Suprapubic skin (tissue), 4 donors: Measurements from ENCODE around the gene TMEM151A. TPM values are rescaled to one million over a fixed set of nuclear protein-coding genes. Genes with fewer than 3 reads are reported as not detected.
A peak's percentile ranks its signal among the peaks of the same experiment; 100 is the strongest.

ENCODE experiments used
- DNase-seq, 2 donors: peaks; one replicate each; pipeline ENCODE4 v3.0.0-alpha.2; 2019; ENCODE audit warnings: low spot score in 2 of 2
- H3K27ac ChIP-seq: fragments of 200-600 bp; sonication (generic); one replicate; pipeline ENCODE4 v1.5.1; 2019
- H3K27me3 ChIP-seq: fragments of 200-600 bp; sonication (generic); one replicate; pipeline ENCODE4 v1.5.1; 2019
- H3K36me3 ChIP-seq: fragments of 200-600 bp; sonication (generic); one replicate; pipeline ENCODE4 v1.5.1; 2019
- H3K4me1 ChIP-seq: fragments of 200-600 bp; sonication (generic); one replicate; pipeline ENCODE4 v1.5.1; 2019
- H3K4me3 ChIP-seq: fragments of 200-600 bp; sonication (generic); one replicate; pipeline ENCODE4 v1.5.1; 2019; ENCODE audit warnings: mild to moderate bottlenecking
- H3K9me3 ChIP-seq: fragments of 200-600 bp; sonication (generic); one replicate; pipeline ENCODE4 v1.5.1; 2019
- EP300 ChIP-seq: sonication (generic); formaldehyde crosslinking; IDR thresholded peaks from one replicate; pipeline ENCODE4 v1.6.1; 2017; ENCODE audit warnings: antibody characterized with exemption
- POLR2A ChIP-seq, 2 donors: fragments of 450-650 bp; IDR thresholded peaks; one replicate each; pipeline ENCODE4 v1.6.1; 2017; ENCODE audit warnings: antibody characterized with exemption in 2 of 2, mild to moderate bottlenecking in 2 of 2, moderate library complexity in 2 of 2
- POLR2AphosphoS5 ChIP-seq, 3 donors: sonication (generic); formaldehyde crosslinking; IDR thresholded peaks; one replicate each; pipeline ENCODE4 v1.6.1; 2017; ENCODE audit warnings: antibody characterized with exemption in 3 of 3
- WGBS: methylation state at CpG from one replicate; pipeline ENCODE4 v1.1.5; 2018; 5-methylcytosine and 5-hydroxymethylcytosine counted together
- total RNA-seq, 4 donors: library from RNA; depleted of rRNA; stranded (reverse); fragments of >200 nt; gene quantifications; one replicate each; pipeline ENCODE4 v1.1.0, GENCODE V29; 2016
- TF ChIP-seq, protein P1 (sequence below), 2 donors: fragments of 200-600 bp in 1 of 2; fragments of 450-650 bp in 1 of 2; sonication (generic) in 1 of 2; IDR thresholded peaks; one replicate each; pipeline ENCODE4 v1.5.1; 2016 to 2019; ENCODE audit warnings: antibody characterized with exemption in 2 of 2, mild to moderate bottlenecking in 1 of 2, moderate library complexity in 1 of 2

Gene TMEM151A
- total RNA-seq, 4 donors from 2014 or later, result not detected

DNA sequence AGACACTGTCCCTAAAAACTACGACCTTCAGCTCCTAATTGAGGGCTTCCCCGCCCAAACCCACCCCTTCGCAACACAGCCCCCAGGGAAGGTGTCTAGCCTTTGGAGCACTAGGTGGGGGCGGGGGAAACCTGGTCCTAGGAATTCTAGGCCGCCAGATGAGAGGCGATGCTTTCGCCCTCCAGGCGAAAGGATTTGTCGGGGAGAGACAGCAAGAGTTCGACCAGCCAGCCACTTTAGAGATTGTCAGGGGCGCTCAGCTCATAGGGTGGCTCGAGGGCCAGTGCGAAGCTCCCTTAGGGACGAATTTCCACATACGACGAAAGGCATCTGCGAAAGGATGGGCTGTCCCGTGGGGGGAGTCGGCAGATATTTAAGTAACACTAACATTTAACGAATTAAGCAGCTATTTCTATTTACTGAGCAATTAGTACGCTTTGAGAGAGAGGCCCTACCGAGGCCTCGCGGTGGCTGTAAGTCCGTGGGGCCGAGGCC, 19.8 kb downstream of the TMEM151A start:
- Histone ChIP-seq H3K4me3 (peak overlapping the region; percentile 53), H3K4me1 (peaks cover 27% of the 10 kb centered on the region), H3K27me3 (no peaks in the 10 kb centered on the region), H3K36me3 (no peaks in the 10 kb centered on the region), H3K9me3 (no peaks in the 10 kb centered on the region), H3K27ac (peak overlapping the region; percentile 78)
- WGBS, result 17% methylated on average over 16 of the region's 26 CpGs
- TF ChIP-seq POLR2A (IDR thresholded peaks at IDR 0.05), result no peak
- TF ChIP-seq, protein P1, sequence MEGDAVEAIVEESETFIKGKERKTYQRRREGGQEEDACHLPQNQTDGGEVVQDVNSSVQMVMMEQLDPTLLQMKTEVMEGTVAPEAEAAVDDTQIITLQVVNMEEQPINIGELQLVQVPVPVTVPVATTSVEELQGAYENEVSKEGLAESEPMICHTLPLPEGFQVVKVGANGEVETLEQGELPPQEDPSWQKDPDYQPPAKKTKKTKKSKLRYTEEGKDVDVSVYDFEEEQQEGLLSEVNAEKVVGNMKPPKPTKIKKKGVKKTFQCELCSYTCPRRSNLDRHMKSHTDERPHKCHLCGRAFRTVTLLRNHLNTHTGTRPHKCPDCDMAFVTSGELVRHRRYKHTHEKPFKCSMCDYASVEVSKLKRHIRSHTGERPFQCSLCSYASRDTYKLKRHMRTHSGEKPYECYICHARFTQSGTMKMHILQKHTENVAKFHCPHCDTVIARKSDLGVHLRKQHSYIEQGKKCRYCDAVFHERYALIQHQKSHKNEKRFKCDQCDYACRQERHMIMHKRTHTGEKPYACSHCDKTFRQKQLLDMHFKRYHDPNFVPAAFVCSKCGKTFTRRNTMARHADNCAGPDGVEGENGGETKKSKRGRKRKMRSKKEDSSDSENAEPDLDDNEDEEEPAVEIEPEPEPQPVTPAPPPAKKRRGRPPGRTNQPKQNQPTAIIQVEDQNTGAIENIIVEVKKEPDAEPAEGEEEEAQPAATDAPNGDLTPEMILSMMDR (IDR thresholded peaks at IDR 0.05), result peak; percentile 89 to 96
- TF ChIP-seq POLR2AphosphoS5 (IDR thresholded peaks at IDR 0.05), result no peak
- TF ChIP-seq EP300, result no peak
- DNase-seq, result no peak

DNA sequence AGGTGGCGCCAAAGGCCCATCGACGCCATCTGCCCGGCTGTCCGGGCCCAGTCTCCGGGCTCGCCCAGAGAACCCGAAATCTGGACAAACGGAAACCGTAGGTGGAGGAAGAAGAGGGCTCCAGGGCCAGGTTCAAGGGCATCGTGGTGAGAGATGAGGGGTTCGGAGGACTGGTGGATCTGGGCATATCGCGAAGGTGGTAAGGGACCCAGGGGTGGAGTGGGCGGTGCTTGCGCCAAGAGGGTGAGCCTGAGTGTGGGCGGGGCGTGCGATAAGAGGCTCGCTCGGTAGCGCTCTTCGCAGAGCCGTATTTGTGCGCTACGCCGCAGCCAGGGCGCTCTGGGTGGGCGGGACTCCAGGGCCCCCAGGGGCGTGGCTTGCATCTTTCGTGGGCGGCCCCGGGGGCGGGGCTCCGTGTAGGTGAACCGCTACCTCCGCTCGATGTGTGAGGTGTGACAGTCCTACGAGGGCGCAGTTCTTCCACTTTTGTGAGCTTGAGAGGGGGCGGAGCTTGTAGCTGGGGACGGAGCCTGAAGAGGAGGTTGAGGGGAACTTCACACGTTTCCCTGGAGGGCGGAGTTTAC, 20.4 kb downstream of the TMEM151A start:
- peak overlapping the region; percentile 53 for H3K4me3 ChIP-seq
- WGBS, result under 1% methylated on average over 36 of the region's 44 CpGs
- H3K4me1 ChIP-seq, result peaks cover 32% of the 10 kb centered on the region
- H3K27me3 ChIP-seq, result no peaks in the 10 kb centered on the region
- TF ChIP-seq, protein P1 (IDR thresholded peaks at IDR 0.05), result no peak
- TF ChIP-seq POLR2A (IDR thresholded peaks at IDR 0.05) (no peak), EP300 (no peak), POLR2AphosphoS5 (IDR thresholded peaks at IDR 0.05) (peak in 2 of 3 donors; percentile 5 to 43)
- H3K36me3 ChIP-seq, result no peaks in the 10 kb centered on the region
- H3K27ac ChIP-seq, result peak overlapping the region; percentile 78
- no peaks in the 10 kb centered on the region for H3K9me3 ChIP-seq
- peak; percentile 94 to 95 for DNase-seq

DNA sequence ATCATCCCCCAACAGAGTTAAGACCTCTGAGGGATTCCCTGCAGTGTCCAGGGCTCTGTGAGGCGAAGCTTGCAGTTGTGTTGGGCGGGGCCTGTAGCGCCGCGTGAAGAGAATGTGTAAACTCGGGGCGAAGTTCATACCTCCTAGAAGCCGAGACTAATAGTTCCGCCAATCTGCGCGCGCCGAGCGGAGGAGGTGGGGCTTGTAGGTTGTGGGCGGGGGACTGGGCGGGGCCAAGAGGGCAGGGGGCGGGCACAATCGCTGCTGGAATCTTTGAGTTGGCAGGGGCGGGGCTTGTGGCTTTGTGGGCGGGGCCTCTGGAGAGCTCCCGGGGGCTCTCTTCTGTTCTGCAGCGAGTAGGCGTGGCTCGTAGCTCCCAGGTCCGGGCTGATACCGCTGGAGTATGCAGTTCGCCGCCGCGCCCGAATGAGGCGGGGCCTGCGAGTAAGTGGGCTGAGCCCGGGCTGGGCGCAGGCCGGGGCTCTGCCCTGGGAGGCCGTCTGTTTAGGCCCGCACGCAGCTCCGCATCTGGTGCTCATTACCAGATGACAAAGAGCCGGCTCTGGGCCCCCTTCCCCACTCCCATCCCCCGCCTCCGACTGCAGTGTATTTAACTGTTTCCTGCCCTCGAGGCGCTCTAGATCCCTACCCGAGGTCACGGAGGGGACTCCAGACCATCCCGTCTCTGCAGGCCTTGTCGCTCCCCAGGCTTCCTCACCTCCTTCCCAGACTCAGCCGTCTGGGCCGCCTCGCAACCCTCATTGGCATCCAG, 21.0 kb downstream of the TMEM151A start:
- Histone ChIP-seq H3K4me1 (peaks cover 39% of the 10 kb centered on the region), H3K36me3 (no peaks in the 10 kb centered on the region), H3K27ac (peak overlapping the region; percentile 78), H3K4me3 (peak overlapping the region; percentile 53), H3K9me3 (no peaks in the 10 kb centered on the region), H3K27me3 (no peaks in the 10 kb centered on the region)
- peak; percentile 99 to 100 for DNase-seq
- TF ChIP-seq, protein P1 (IDR thresholded peaks at IDR 0.05), result no peak
- no peak for TF ChIP-seq POLR2A (IDR thresholded peaks at IDR 0.05)
- TF ChIP-seq EP300, result no peak
- no peak for TF ChIP-seq POLR2AphosphoS5 (IDR thresholded peaks at IDR 0.05)
- WGBS, result under 1% methylated on average over 21 of the region's 52 CpGs

- Histone ChIP-seq H3K27ac (peak overlapping the region; percentile 78), H3K27me3 (no peaks in the 10 kb centered on the region), H3K36me3 (no peaks in the 10 kb centered on the region), H3K4me3 (peak overlapping the region; percentile 53), H3K4me1 (peaks cover 47% of the 10 kb centered on the region), H3K9me3 (no peaks in the 10 kb centered on the region)
- TF ChIP-seq, protein P1 (IDR thresholded peaks at IDR 0.05), result no peak
- no peak for TF ChIP-seq EP300
- DNase-seq, result peak in 1 of 2 donors; percentile 80
- 64% methylated on average over 18 of the region's 38 CpGs for WGBS
Observed at GRCh38 chr11:66313321-66314185, 21.9 kb downstream of the TMEM151A start.
